SU-DHL-6 (cell line): ENCODE measurements around the gene ZSWIM8.

Experiments
- CTCF ChIP-seq: fragments of 200-600 bp; sonication (generic); IDR thresholded peaks from one replicate; pipeline ENCODE4 v1.5.1; 2017; ENCODE audit warnings: antibody characterized with exemption, mild to moderate bottlenecking, low read length, moderate library complexity; ENCODE audit not compliant: insufficient read depth, poor library complexity, severe bottlenecking
- EZH2phosphoT487 ChIP-seq: fragments of 200-600 bp; sonication (generic), shearing (Covaris generic); conservative IDR thresholded peaks from 2 replicates; pipeline ENCODE4 v1.6.1; 2018; ENCODE audit warnings: mild to moderate bottlenecking, antibody characterized with exemption, low read length, moderate library complexity, mixed read lengths

DNA sequence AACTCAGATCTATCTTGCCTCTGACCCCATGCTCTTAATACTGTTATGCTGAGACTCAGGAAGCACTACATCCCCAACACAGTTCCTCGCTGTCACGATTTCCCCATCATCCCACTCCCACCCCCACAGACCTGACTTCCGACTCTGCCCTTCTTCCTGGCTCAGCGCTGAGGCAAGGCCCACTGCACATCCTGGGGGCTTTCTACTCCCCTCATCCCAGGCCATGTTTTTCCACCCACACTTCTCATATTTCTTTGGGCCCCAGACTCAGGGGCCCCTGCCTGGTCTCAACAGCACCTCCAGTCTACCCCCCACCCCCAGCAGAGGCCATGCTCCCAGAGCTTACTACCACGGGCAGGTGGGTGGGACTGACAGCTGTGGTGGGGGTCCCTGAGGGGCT is 33.7 kb downstream of the ZSWIM8 start:
- TF ChIP-seq EZH2phosphoT487 (no peak), CTCF (no peak)
